ENCODE measurements around the gene MYO16. TPM values are rescaled to one million over a fixed set of nuclear protein-coding genes. Genes with fewer than 3 reads are reported as not detected.

MYO16 gene
- total RNA-seq, 1 donor from 2014 or later, result not detected

DNA sequence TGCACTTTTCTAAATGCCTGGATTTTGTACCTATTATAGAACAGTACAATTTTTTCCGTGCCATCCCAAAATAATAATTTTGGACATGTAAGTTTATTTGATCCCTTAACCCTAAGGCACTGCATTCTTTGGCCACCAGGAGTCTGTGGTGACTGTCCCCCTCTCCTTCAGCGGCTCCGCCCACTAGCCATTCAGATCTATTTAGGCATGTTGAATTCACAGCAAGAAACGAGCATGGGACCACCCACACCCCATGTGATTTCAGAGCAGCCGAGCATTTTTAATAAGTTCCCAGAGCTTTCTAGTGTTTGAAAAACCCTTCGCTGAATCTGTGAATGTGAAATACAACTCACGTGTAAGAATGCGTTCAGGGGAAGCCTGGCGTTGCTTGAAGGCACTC lies 567.5 kb downstream of the MYO16 start:
- DNase-seq (ENCODE audit: low read depth), result no peak
- Histone ChIP-seq H3K4me3 (ENCODE audit: low read depth, low read length) (no peak overlapping the region), H3K27me3 (ENCODE audit: control insufficient read depth, insufficient read depth, low read length) (no peaks in the 10 kb centered on the region), H3K36me3 (ENCODE audit: control insufficient read depth, insufficient read depth, low read length) (no peaks in the 10 kb centered on the region)
- TF ChIP-seq, protein P1, sequence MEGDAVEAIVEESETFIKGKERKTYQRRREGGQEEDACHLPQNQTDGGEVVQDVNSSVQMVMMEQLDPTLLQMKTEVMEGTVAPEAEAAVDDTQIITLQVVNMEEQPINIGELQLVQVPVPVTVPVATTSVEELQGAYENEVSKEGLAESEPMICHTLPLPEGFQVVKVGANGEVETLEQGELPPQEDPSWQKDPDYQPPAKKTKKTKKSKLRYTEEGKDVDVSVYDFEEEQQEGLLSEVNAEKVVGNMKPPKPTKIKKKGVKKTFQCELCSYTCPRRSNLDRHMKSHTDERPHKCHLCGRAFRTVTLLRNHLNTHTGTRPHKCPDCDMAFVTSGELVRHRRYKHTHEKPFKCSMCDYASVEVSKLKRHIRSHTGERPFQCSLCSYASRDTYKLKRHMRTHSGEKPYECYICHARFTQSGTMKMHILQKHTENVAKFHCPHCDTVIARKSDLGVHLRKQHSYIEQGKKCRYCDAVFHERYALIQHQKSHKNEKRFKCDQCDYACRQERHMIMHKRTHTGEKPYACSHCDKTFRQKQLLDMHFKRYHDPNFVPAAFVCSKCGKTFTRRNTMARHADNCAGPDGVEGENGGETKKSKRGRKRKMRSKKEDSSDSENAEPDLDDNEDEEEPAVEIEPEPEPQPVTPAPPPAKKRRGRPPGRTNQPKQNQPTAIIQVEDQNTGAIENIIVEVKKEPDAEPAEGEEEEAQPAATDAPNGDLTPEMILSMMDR (IDR thresholded peaks at IDR 0.05; ENCODE audit: insufficient read depth, low read length, severe bottlenecking), result no peak
- no peak for FAIRE-seq

DNA sequence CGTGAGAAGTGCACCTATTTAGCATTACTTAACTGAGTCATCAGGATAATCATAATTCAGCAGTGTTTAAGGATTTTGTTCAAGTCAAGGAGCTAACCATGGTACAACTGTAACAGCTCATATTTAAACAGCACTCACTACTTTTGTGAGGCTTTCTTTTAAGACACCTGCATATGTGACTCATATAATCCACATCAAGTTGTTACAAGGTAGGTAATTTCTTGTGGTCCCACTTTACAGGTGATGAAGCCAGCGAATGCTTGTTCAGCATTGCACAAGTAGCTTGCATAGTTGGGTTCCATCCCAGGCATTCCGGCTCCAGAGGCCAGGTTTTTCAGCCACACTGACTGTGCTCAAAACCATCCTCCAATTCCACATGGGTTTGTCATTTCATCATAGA lies 569.2 kb downstream of the MYO16 start:
- DNase-seq (ENCODE audit: low read depth) (peak; percentile 86), FAIRE-seq (peak; percentile 83)
- H3K36me3 ChIP-seq (ENCODE audit: control insufficient read depth, insufficient read depth, low read length), result no peaks in the 10 kb centered on the region
- H3K27me3 ChIP-seq (ENCODE audit: control insufficient read depth, insufficient read depth, low read length), result no peaks in the 10 kb centered on the region
- TF ChIP-seq, protein P1 (IDR thresholded peaks at IDR 0.05; ENCODE audit: insufficient read depth, low read length, severe bottlenecking), result no peak
- H3K4me3 ChIP-seq (ENCODE audit: low read depth, low read length), result no peak overlapping the region

DNA sequence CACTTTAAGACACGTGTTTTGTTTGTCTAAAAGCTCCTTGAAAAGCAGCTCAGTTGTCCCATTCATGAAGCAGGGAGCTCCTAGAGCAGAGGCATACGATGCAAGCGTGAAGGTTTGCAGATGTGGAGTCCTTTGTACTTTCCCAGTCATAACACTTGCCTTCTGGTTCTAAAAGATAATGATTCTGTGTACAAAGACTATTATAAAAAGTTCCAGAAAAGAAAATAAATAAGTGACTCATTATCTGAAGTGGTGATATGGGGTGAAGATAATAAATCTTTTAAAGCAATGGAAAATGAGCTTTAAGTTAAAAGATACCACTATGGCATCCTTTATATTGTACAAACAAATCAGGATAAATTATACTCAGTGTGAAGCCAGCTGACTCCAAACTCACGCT lies 569.9 kb downstream of the MYO16 start:
- FAIRE-seq, result no peak
- TF ChIP-seq, protein P1 (IDR thresholded peaks at IDR 0.05; ENCODE audit: insufficient read depth, low read length, severe bottlenecking), result no peak
- no peak overlapping the region for H3K4me3 ChIP-seq (ENCODE audit: low read depth, low read length)
- no peak for DNase-seq (ENCODE audit: low read depth)
- H3K36me3 ChIP-seq (ENCODE audit: control insufficient read depth, insufficient read depth, low read length), result no peaks in the 10 kb centered on the region
- H3K27me3 ChIP-seq (ENCODE audit: control insufficient read depth, insufficient read depth, low read length), result no peaks in the 10 kb centered on the region

DNA sequence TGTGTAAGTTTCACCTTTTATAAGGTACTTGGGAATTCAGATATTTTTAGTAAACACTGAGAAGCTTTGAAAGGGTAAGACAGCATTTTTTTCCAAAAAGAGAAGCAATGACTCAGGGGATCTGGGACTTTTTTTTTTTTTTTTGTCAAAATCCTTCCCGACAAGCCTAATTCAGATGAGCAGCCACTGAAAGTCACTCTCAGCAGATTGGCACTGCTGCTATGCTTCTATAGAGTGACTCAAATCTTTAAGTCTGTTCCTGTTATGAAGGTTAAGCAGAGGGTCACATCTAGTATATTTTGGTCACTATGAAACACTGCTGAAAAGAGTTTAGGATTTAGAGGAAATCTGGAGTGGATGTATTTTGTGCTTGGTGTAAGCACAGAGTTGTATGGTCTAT lies 571.1 kb downstream of the MYO16 start:
- no peaks in the 10 kb centered on the region for H3K27me3 ChIP-seq (ENCODE audit: control insufficient read depth, insufficient read depth, low read length)
- H3K4me3 ChIP-seq (ENCODE audit: low read depth, low read length), result no peak overlapping the region
- FAIRE-seq (no peak), DNase-seq (ENCODE audit: low read depth) (no peak)
- H3K36me3 ChIP-seq (ENCODE audit: control insufficient read depth, insufficient read depth, low read length), result no peaks in the 10 kb centered on the region
- TF ChIP-seq, protein P1 (IDR thresholded peaks at IDR 0.05; ENCODE audit: insufficient read depth, low read length, severe bottlenecking), result no peak

DNA sequence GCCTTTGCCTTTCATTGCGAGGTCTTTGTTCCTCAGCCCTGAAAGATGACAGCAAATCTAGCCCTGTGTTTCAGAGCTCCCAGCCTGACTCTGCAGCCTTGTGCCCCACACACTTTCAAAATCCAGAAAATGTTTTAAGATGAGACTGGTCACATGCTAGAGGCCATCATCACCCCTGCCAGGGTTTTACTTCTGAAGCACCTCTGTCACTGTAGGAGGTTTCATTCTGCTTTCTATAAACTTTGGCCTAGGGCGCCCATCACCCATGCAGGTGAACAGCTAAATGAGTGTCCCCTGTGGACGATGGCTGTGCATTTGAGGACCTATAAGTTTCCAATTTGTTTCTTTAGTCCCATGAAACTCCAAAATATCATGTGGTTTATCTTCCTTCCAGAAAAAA lies 574.2 kb downstream of the MYO16 start:
- no peak for DNase-seq (ENCODE audit: low read depth)
- Histone ChIP-seq H3K36me3 (ENCODE audit: control insufficient read depth, insufficient read depth, low read length) (no peaks in the 10 kb centered on the region), H3K4me3 (ENCODE audit: low read depth, low read length) (no peak overlapping the region), H3K27me3 (ENCODE audit: control insufficient read depth, insufficient read depth, low read length) (no peaks in the 10 kb centered on the region)
- TF ChIP-seq, protein P1 (IDR thresholded peaks at IDR 0.05; ENCODE audit: insufficient read depth, low read length, severe bottlenecking), result no peak
- FAIRE-seq, result no peak

DNA sequence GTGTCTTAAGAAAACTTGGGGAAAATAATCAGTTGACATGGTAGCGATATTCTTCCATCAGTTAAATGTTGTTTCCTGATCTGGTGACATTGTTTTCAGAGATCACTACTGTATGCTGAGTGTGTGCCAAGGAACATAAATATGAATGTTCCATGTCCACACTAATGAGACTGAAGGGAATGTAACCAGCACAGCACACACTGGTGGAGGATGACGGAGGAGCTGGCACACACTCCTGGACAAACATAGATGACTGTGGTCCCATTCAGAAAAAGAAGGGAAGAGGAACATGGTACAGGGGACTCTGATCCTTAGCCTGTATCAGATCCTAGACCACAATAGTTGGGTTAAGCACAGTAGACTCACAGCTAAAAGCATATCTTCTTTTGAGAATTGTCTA lies 574.8 kb downstream of the MYO16 start:
- Histone ChIP-seq H3K27me3 (ENCODE audit: control insufficient read depth, insufficient read depth, low read length) (no peaks in the 10 kb centered on the region), H3K36me3 (ENCODE audit: control insufficient read depth, insufficient read depth, low read length) (no peaks in the 10 kb centered on the region), H3K4me3 (ENCODE audit: low read depth, low read length) (no peak overlapping the region)
- TF ChIP-seq, protein P1 (IDR thresholded peaks at IDR 0.05; ENCODE audit: insufficient read depth, low read length, severe bottlenecking), result no peak
- FAIRE-seq (no peak), DNase-seq (ENCODE audit: low read depth) (no peak)
